Measurements from ENCODE around the gene TMEM163.

DNA sequence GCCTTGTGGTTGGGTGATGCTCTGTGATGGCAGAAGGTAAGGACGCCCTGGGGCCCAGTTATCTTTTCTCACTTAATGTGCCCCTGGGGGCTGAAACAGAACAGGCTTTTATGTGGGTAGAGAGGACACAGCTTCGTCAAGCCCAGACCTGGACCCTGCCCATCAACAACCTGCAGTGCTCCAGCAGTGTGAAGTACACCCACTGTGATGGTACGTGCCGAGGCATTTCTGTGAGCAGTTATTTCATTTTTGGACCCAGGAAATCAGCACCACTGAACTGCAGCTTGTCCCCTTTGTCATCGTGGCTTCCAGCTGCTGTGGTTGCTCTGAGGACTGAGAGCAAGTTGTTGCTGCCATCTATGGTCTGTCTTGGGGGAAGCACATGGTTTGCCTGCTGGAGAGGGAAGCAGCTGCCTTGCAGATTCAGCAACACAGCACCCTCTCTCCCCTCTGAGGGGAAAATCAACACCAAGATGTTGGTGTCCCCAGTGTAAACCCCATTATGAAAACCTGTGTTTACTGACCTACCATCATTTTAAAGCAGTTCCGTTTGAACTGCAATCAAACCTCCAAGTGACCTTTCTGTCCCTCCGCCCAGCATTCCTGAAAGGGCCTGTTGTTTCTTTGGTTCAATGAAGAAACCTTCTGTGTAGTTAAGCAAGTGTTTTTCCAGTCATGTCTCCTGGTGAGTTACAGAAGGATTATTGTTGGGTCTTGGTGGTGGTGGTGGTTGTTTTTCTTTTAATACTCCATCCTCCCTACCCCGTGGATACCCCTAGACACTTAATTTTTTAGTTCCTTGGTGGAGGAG lies 306.8 kb downstream of the TMEM163 start:
- no peak for TF ChIP-seq POLR2A (IDR thresholded peaks at IDR 0.05)
- TF ChIP-seq, protein P1, sequence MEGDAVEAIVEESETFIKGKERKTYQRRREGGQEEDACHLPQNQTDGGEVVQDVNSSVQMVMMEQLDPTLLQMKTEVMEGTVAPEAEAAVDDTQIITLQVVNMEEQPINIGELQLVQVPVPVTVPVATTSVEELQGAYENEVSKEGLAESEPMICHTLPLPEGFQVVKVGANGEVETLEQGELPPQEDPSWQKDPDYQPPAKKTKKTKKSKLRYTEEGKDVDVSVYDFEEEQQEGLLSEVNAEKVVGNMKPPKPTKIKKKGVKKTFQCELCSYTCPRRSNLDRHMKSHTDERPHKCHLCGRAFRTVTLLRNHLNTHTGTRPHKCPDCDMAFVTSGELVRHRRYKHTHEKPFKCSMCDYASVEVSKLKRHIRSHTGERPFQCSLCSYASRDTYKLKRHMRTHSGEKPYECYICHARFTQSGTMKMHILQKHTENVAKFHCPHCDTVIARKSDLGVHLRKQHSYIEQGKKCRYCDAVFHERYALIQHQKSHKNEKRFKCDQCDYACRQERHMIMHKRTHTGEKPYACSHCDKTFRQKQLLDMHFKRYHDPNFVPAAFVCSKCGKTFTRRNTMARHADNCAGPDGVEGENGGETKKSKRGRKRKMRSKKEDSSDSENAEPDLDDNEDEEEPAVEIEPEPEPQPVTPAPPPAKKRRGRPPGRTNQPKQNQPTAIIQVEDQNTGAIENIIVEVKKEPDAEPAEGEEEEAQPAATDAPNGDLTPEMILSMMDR (IDR thresholded peaks at IDR 0.05): peak in 5 of 7 experiments; percentile 45 to 75 (median 62)

Data from stomach (tissue), 4 donors.